HG02884 (cell line): ENCODE measurements around the gene KRT73.

Source experiments
- ATAC-seq: cut with Tn5 transposase; IDR thresholded peaks from one replicate; pipeline ENCODE4 v1.9.1; 2021; ENCODE audit warnings: mild to moderate bottlenecking, moderate library complexity; ENCODE audit not compliant: unreplicated experiment

The KRT73 gene

GRCh38 chr12:52627395-52628110, 9.2 kb upstream of the KRT73 start:
- no peak for ATAC-seq

- no peak for ATAC-seq
These were observed 4.0 kb upstream of the KRT73 start for GRCh38 chr12:52622349-52622748.

- no peak for ATAC-seq
These were observed 507 bp upstream of the KRT73 start for GRCh38 chr12:52618866-52619265.

- ATAC-seq = no peak
These were observed 965 bp downstream of the KRT73 start for GRCh38 chr12:52617403-52617785.

- no peak for ATAC-seq
These were observed 1.5 kb downstream of the KRT73 start for GRCh38 chr12:52616680-52617402.

GRCh38 chr12:52615912-52616311, 2.4 kb downstream of the KRT73 start:
- no peak for ATAC-seq

GRCh38 chr12:52615208-52615868, 3.0 kb downstream of the KRT73 start:
- ATAC-seq = no peak

- ATAC-seq = no peak
These were observed 3.8 kb downstream of the KRT73 start for GRCh38 chr12:52614381-52615207.

- no peak for ATAC-seq
These were observed 4.9 kb downstream of the KRT73 start for GRCh38 chr12:52613384-52614030.

GRCh38 chr12:52612431-52613383, 5.7 kb downstream of the KRT73 start:
- ATAC-seq = no peak

- no peak for ATAC-seq
These were observed 7.3 kb downstream of the KRT73 start for GRCh38 chr12:52611080-52611468.

GRCh38 chr12:52608826-52609630, 9.3 kb downstream of the KRT73 start:
- no peak for ATAC-seq

- no peak for ATAC-seq
These were observed 10.2 kb downstream of the KRT73 start for GRCh38 chr12:52608161-52608560.

GRCh38 chr12:52607314-52607713, 11.0 kb downstream of the KRT73 start:
- ATAC-seq = no peak

- no peak for ATAC-seq
These were observed 11.7 kb downstream of the KRT73 start for GRCh38 chr12:52606581-52607218.

GRCh38 chr12:52606096-52606495, 12.3 kb downstream of the KRT73 start:
- no peak for ATAC-seq

GRCh38 chr12:52605542-52605941, 12.8 kb downstream of the KRT73 start:
- no peak for ATAC-seq

- ATAC-seq = no peak
These were observed 13.5 kb downstream of the KRT73 start for GRCh38 chr12:52604859-52605258.
